Measurements from ENCODE around the gene MPHOSPH8. TPM values are rescaled to one million over a fixed set of nuclear protein-coding genes. Genes with fewer than 3 reads are reported as not detected.
"Not testable (repeated sequence)": the region's sequence is repeated elsewhere in the genome, so short reads cannot be mapped to it uniquely, and the experiment has no call there.

Gene MPHOSPH8
- total RNA-seq, 3 donors from 2014 or later = 39.2 to 53.3 (median 44.9) TPM

DNA sequence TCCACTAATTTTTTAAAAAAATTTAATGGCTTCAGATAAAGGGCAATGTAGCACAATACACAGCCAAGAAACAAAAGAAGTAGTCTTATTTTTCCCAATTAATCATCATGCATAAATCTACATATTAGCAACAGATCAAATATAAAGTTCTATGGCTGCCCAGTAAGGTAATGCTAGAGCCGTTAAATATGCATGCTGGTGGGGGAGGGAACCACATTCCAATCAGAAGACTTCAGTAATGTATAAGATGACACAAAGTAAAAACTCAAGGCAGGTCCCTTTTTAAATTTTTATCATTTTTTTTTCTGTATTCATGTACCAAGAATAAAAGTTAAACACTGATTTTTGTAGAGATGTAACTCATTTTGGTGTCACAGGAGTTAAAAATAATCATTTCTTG, 62.0 kb downstream of the MPHOSPH8 start:
- DNase-seq (ENCODE audit: low spot score in 2 of 2) = no peak
- intact Hi-C loops (cut with DNase I; ENCODE audit: low total_unique reads) = no loop called here

GRCh38 chr13:19695829-19696228, 62.4 kb downstream of the MPHOSPH8 start:
- Histone ChIP-seq H3K36me3 (no peaks in the 10 kb centered on the region), H3K9me3 (no peaks in the 10 kb centered on the region), H3K27me3 (no peaks in the 10 kb centered on the region), H3K4me3 (no peak overlapping the region), H3K27ac (no peak overlapping the region), H3K4me1 (no peaks in the 10 kb centered on the region)
- intact Hi-C loops (cut with DNase I; ENCODE audit: low total_unique reads) = no loop called here
- TF ChIP-seq CTCF (IDR thresholded peaks at IDR 0.05) (no peak), POLR2A (IDR thresholded peaks at IDR 0.05) (no peak), POLR2AphosphoS5 (IDR thresholded peaks at IDR 0.05) (no peak)
- DNase-seq (ENCODE audit: low spot score in 2 of 2) = no peak

More for the DNA sequence above, 62.0 kb downstream of the MPHOSPH8 start:
- H3K27me3 ChIP-seq = no peaks in the 10 kb centered on the region
- no peaks in the 10 kb centered on the region for H3K4me1 ChIP-seq
- H3K9me3 ChIP-seq = no peaks in the 10 kb centered on the region
- H3K27ac ChIP-seq = no peak overlapping the region
- H3K4me3 ChIP-seq = no peak overlapping the region
- TF ChIP-seq POLR2AphosphoS5 (IDR thresholded peaks at IDR 0.05) (no peak), POLR2A (IDR thresholded peaks at IDR 0.05) (no peak), CTCF (IDR thresholded peaks at IDR 0.05) (no peak)
- no peaks in the 10 kb centered on the region for H3K36me3 ChIP-seq

DNA sequence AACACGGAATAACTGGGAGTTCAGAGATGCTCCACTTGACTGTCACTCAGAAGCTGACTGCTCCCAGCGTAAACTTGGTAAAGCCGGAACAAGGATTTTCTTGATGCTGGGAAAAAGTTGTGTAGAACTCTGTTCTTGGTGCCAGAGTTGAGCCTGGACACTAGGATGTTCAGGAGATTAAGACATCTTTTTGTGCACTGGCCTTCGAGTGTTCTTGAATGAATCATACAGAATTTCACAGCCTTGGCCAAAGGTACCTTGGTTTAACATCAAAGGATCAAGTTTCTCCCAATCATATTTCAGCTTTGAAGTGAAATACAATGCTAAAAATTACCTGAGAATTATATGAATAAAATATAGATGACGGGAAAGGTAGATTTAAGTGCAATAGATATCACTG, 67.5 kb downstream of the MPHOSPH8 start:
- H3K27ac ChIP-seq = not testable (repeated sequence)

GRCh38 chr13:19701619-19702018, 68.2 kb downstream of the MPHOSPH8 start:
- H3K27me3 ChIP-seq; DNase-seq (ENCODE audit: low spot score in 2 of 2); H3K4me3 ChIP-seq; H3K9me3 ChIP-seq; H3K4me1 ChIP-seq; H3K36me3 ChIP-seq; H3K27ac ChIP-seq; intact Hi-C loops (cut with DNase I; ENCODE audit: low total_unique reads): not testable (repeated sequence)

More for the DNA sequence above, 67.5 kb downstream of the MPHOSPH8 start:
- DNase-seq (ENCODE audit: low spot score in 2 of 2); H3K4me3 ChIP-seq; H3K9me3 ChIP-seq; H3K36me3 ChIP-seq; H3K27me3 ChIP-seq; intact Hi-C loops (cut with DNase I; ENCODE audit: low total_unique reads); H3K4me1 ChIP-seq: not testable (repeated sequence)

GRCh38 chr13:19704256-19704655, 70.8 kb downstream of the MPHOSPH8 start:
- intact Hi-C loops (cut with DNase I; ENCODE audit: low total_unique reads); H3K27ac ChIP-seq; DNase-seq (ENCODE audit: low spot score in 2 of 2): not testable (repeated sequence)

DNA sequence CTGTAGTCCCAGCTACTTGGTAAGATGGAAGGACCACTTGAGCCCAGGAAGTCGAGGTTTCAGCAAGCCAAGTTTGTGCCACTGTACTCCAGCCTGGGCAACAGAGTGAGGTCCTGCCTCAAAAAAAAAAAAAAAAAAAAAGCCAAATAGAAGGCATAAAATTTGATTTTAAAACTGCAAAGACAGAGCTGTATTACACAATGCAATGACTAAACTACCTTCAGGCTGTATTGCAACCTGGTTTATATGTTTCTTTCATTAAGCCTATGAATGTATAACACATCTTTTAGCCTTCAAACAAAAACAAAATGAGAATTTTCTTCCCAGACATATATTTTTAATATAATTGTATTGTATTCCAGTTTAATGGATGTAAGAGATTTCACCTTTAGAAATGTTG, 75.6 kb downstream of the MPHOSPH8 start:
- H3K36me3 ChIP-seq; intact Hi-C loops (cut with DNase I; ENCODE audit: low total_unique reads); H3K4me1 ChIP-seq; DNase-seq (ENCODE audit: low spot score in 2 of 2); H3K9me3 ChIP-seq; H3K27ac ChIP-seq; H3K4me3 ChIP-seq; H3K27me3 ChIP-seq: not testable (repeated sequence)

More at GRCh38 chr13:19704256-19704655, 70.8 kb downstream of the MPHOSPH8 start:
- H3K9me3 ChIP-seq, H3K4me1 ChIP-seq, H3K36me3 ChIP-seq, H3K4me3 ChIP-seq, H3K27me3 ChIP-seq: not testable (repeated sequence)

GRCh38 chr13:19709782-19710181, 76.3 kb downstream of the MPHOSPH8 start:
- H3K36me3 ChIP-seq; H3K27me3 ChIP-seq; H3K9me3 ChIP-seq; H3K27ac ChIP-seq; H3K4me3 ChIP-seq; H3K4me1 ChIP-seq; intact Hi-C loops (cut with DNase I; ENCODE audit: low total_unique reads); DNase-seq (ENCODE audit: low spot score in 2 of 2): not testable (repeated sequence)

- TF ChIP-seq CTCF (IDR thresholded peaks at IDR 0.05) (no peak), POLR2A (IDR thresholded peaks at IDR 0.05) (no peak), POLR2AphosphoS5 (IDR thresholded peaks at IDR 0.05) (no peak)
- intact Hi-C loops (cut with DNase I; ENCODE audit: low total_unique reads) = no loop called here
- H3K9me3 ChIP-seq = no peaks in the 10 kb centered on the region
- DNase-seq (ENCODE audit: low spot score in 2 of 2) = no peak
- no peaks in the 10 kb centered on the region for H3K4me1 ChIP-seq
- H3K4me3 ChIP-seq = no peak overlapping the region
- H3K27me3 ChIP-seq = no peaks in the 10 kb centered on the region
- no peaks in the 10 kb centered on the region for H3K36me3 ChIP-seq
- no peak overlapping the region for H3K27ac ChIP-seq
Observed at GRCh38 chr13:19713186-19713965, 79.9 kb downstream of the MPHOSPH8 start.

Measured in breast epithelium (tissue), 4 donors.